K562 (cell line): Measurements from ENCODE around the gene PCMTD2. TPM values are rescaled to one million over a fixed set of nuclear protein-coding genes. Genes with fewer than 3 reads are reported as not detected.

Experiments used
- DPF2 ChIP-seq: fragments of 450-650 bp; IDR thresholded peaks from 2 replicates; pipeline ENCODE4 v1.6.1; 2016
- EP300 ChIP-seq: IDR thresholded peaks from 2 replicates; pipeline ENCODE4 v1.6.1; 2012; ENCODE audit warnings: low read length, improper control_type of control experiment
- HMBOX1 ChIP-seq: sonication (generic); IDR thresholded peaks from 2 replicates; pipeline ENCODE4 v1.6.1; 2016
- KLF6 ChIP-seq: fragments of 250-450 bp; sonication (Bioruptor Pico); IDR thresholded peaks from 2 replicates; pipeline ENCODE4 v1.4.0; 2020; ENCODE audit warnings: mild to moderate bottlenecking, moderate library complexity, borderline replicate concordance
- MNT ChIP-seq, 2 experiments: fragments of 450-650 bp; conservative IDR thresholded peaks; 2 replicates each; pipeline ENCODE4 v1.6.1; 2017; ENCODE audit warnings: mild to moderate bottlenecking in 2 of 2, moderate library complexity in 2 of 2
- SP1 ChIP-seq: sonication (generic); formaldehyde crosslinking; IDR thresholded peaks from 2 replicates; pipeline ENCODE4 v1.8.1; 2022; ENCODE audit warnings: mild to moderate bottlenecking, missing genetic modification reagents
- STAG1 ChIP-seq: sonication (generic); formaldehyde crosslinking; IDR thresholded peaks from 2 replicates; pipeline ENCODE4 v1.5.0; 2020; ENCODE audit warnings: missing genetic modification reagents, borderline replicate concordance
- ZBTB1 ChIP-seq: sonication (generic); formaldehyde crosslinking; IDR thresholded peaks from 2 replicates; pipeline ENCODE4 v1.8.1; 2023; ENCODE audit warnings: missing genetic modification reagents, low read depth, mild to moderate bottlenecking, borderline replicate concordance
- ZFP91 ChIP-seq: sonication (generic); formaldehyde crosslinking; IDR thresholded peaks from 2 replicates; pipeline ENCODE4 v1.8.0; 2022; ENCODE audit warnings: mild to moderate bottlenecking, missing genetic modification reagents
- polyA plus RNA-seq, 8 experiments: library from polyadenylated mRNA; depleted of rRNA in 4 of 8; stranded (reverse) in 5 of 8; unstranded in 3 of 8; fragments of >200 nt; fragmentation: Nextera tagmentation in 2 of 8; fragmentation: Illumina TruSeq in 1 of 8; extraction: Ambion mirVana in 2 of 8; extraction: Trizol in 1 of 8; gene quantifications; 2 replicates each; pipeline versions ENCODE4 v1.2.1 to v1.2.3, GENCODE V29; 2011 to 2014; ENCODE audit warnings: inconsistent platforms in 1 of 8, missing spikeins in 1 of 8
- total RNA-seq, 7 experiments: library from RNA; depleted of rRNA in 6 of 7; stranded (reverse); fragments of >200 nt in 6 of 7; fragmentation: Illumina TruSeq in 2 of 7; extraction: Trizol in 2 of 7; gene quantifications; 2 replicates each; pipeline versions ENCODE4 v1.2.1 to v1.2.3, GENCODE V29; 2011 to 2021; ENCODE audit warnings: low replicate concordance in 1 of 7

PCMTD2 gene
- total and polyA plus RNA-seq, 9 of the 15 experiments (the other 6 are each of a cell fraction or from before 2014, with no cell fraction given): 11.3 to 49.3 (median 28.4) TPM

GRCh38 chr20:64285579-64286446, 30.3 kb downstream of the PCMTD2 start (continued):
- peak; percentile 29 to 52; a peak in 2 of 4 replicates for TF ChIP-seq MNT (conservative IDR thresholded peaks at IDR 0.05)
- TF ChIP-seq EP300: peak; percentile 60
- TF ChIP-seq SP1 (CRISPR knock-in tag): peak; percentile 95
- peak; percentile 49; the same call in 1 of the 2 replicates for TF ChIP-seq DPF2
- TF ChIP-seq KLF6: peak; percentile 45; the same call in 1 of the 2 replicates
- peak; percentile 32; the same call in 1 of the 2 replicates for TF ChIP-seq ZBTB1
- TF ChIP-seq ZFP91 (CRISPR knock-in tag): peak; percentile 77
- TF ChIP-seq HMBOX1: peak; percentile 75; the same call in 1 of the 2 replicates
- TF ChIP-seq STAG1 (CRISPR knock-in tag): peak; percentile 91
